ENCODE data around the gene MAGEA2B. TPM values are rescaled to one million over a fixed set of nuclear protein-coding genes. Genes with fewer than 3 reads are reported as not detected.
"Not testable (repeated sequence)": the region's sequence is repeated elsewhere in the genome, so short reads cannot be mapped to it uniquely, and the experiment has no call there.

MAGEA2B gene
- total RNA-seq, 1 experiment from 2014 or later = 12.3 TPM

- CTCF ChIA-PET; H3K27me3 Mint-ChIP-seq (ENCODE audit: low read depth); H3K36me3 Mint-ChIP-seq; POLR2A ChIA-PET; H3K27ac Mint-ChIP-seq; ATAC-seq; DNase-seq (ENCODE audit: low spot score); H3K9me3 Mint-ChIP-seq; H3K4me1 Mint-ChIP-seq; H3K4me3 Mint-ChIP-seq: not testable (repeated sequence)
These were observed 16.2 kb upstream of the MAGEA2B start, which contains the start of gene MAGEA3 for GRCh38 chrX:152697952-152698931. TSS of gene MAGEA3 (plus strand) at chrX:152698794. CDS start at chrX:152700833, 2,039 bp downstream.

- H3K4me3 Mint-ChIP-seq; H3K4me1 Mint-ChIP-seq; CTCF ChIA-PET; H3K27me3 Mint-ChIP-seq (ENCODE audit: low read depth); H3K36me3 Mint-ChIP-seq; H3K27ac Mint-ChIP-seq; ATAC-seq; H3K9me3 Mint-ChIP-seq; POLR2A ChIA-PET: not testable (repeated sequence)
- DNase-seq (ENCODE audit: low spot score) = peak; percentile 2
These were observed 14.0 kb upstream of the MAGEA2B start for GRCh38 chrX:152700390-152700789.

GRCh38 chrX:152706500-152706899 lies 7.9 kb upstream of the MAGEA2B start:
- DNase-seq (ENCODE audit: low spot score); H3K4me1 Mint-ChIP-seq; H3K4me3 Mint-ChIP-seq; CTCF ChIA-PET; ATAC-seq; H3K36me3 Mint-ChIP-seq; H3K9me3 Mint-ChIP-seq; POLR2A ChIA-PET; H3K27me3 Mint-ChIP-seq (ENCODE audit: low read depth); H3K27ac Mint-ChIP-seq: not testable (repeated sequence)

GRCh38 chrX:152709173-152709572 lies 5.3 kb upstream of the MAGEA2B start, which contains the start of gene CSAG2:
TSS of gene CSAG2 (minus strand) at chrX:152709273. CDS start at chrX:152709112, 161 bp downstream.
- CTCF ChIA-PET; DNase-seq (ENCODE audit: low spot score); H3K4me1 Mint-ChIP-seq; H3K4me3 Mint-ChIP-seq; POLR2A ChIA-PET; H3K9me3 Mint-ChIP-seq; H3K27me3 Mint-ChIP-seq (ENCODE audit: low read depth); H3K27ac Mint-ChIP-seq; H3K36me3 Mint-ChIP-seq; ATAC-seq: not testable (repeated sequence)

GRCh38 chrX:152713195-152713594 lies 1.2 kb upstream of the MAGEA2B start:
- DNase-seq (ENCODE audit: low spot score); H3K27me3 Mint-ChIP-seq (ENCODE audit: low read depth); ATAC-seq; H3K4me1 Mint-ChIP-seq; H3K27ac Mint-ChIP-seq; POLR2A ChIA-PET; H3K4me3 Mint-ChIP-seq; CTCF ChIA-PET; H3K9me3 Mint-ChIP-seq; H3K36me3 Mint-ChIP-seq: not testable (repeated sequence)

GRCh38 chrX:152725409-152725808 lies 11.0 kb downstream of the MAGEA2B start:
- DNase-seq (ENCODE audit: low spot score) = no peak
- TF ChIP-seq ZNF671 (CRISPR knock-in tag; IDR thresholded peaks at IDR 0.05) = no peak
- no peak for TF ChIP-seq NR1H2 (CRISPR knock-in tag; IDR thresholded peaks at IDR 0.05)
- no peak for TF ChIP-seq ATF3 (CRISPR knock-in tag; conservative IDR thresholded peaks at IDR 0.05)
- TF ChIP-seq ZBTB43 (CRISPR knock-in tag; IDR thresholded peaks at IDR 0.05) = no peak
- no peak for TF ChIP-seq NFE2L1 (CRISPR knock-in tag; IDR thresholded peaks at IDR 0.05)
- Mint-ChIP-seq H3K9me3 (no peaks in the 10 kb centered on the region), H3K27me3 (ENCODE audit: low read depth) (peaks cover 3% of the 10 kb centered on the region), H3K4me3 (no peak overlapping the region), H3K36me3 (no peaks in the 10 kb centered on the region), H3K27ac (no peak overlapping the region), H3K4me1 (no peaks in the 10 kb centered on the region)
- no peak for ATAC-seq
- ChIA-PET POLR2A (no interaction called here), CTCF (no interaction called here)

GRCh38 chrX:152733261-152733975 lies 19.0 kb downstream of the MAGEA2B start, which contains the start of the genes CSAG1 and MAGEA12:
TSS of gene CSAG1 (minus strand) at chrX:152733721. CDS start at chrX:152732460, 1,261 bp downstream.
TSS of gene MAGEA12 (plus strand) at chrX:152733757. CDS start at chrX:152736162, 2,405 bp downstream.
- DNase-seq (ENCODE audit: low spot score) = no peak
- Mint-ChIP-seq H3K27me3 (ENCODE audit: low read depth) (peaks cover 14% of the 10 kb centered on the region), H3K27ac (no peak within 1 kb of the TSS), H3K9me3 (no peaks in the 10 kb centered on the region), H3K4me3 (no peak within 1 kb of the TSS), H3K4me1 (no peaks in the 10 kb centered on the region), H3K36me3 (no peaks in the 10 kb centered on the region)
- POLR2A ChIA-PET = no interaction called here
- no peak for ATAC-seq
- CTCF ChIA-PET = no interaction called here
- TF ChIP-seq CREB1 (CRISPR knock-in tag; IDR thresholded peaks at IDR 0.05) (no peak), FOXP4 (CRISPR knock-in tag; IDR thresholded peaks at IDR 0.05) (no peak), ZNF121 (CRISPR knock-in tag; IDR thresholded peaks at IDR 0.05) (no peak), OVOL2 (CRISPR knock-in tag; IDR thresholded peaks at IDR 0.05; ENCODE audit: borderline replicate concordance) (no peak), ZBTB43 (CRISPR knock-in tag; IDR thresholded peaks at IDR 0.05) (no peak), ZNF512 (CRISPR knock-in tag; IDR thresholded peaks at IDR 0.05; ENCODE audit: borderline replicate concordance) (no peak)
